GM23338 (cell line): ENCODE measurements around the gene CDK3.

Source experiments
- POLR2AphosphoS5 ChIP-seq: IDR thresholded peaks from 2 replicates; pipeline ENCODE4 v1.6.1; 2016; ENCODE audit warnings: antibody characterized with exemption, low read depth
- TF ChIP-seq, protein P1 (sequence below), 2 experiments: fragments of 200-600 bp in 1 of 2; sonication (generic) in 1 of 2; conservative IDR thresholded peaks; 2 replicates each; pipeline versions ENCODE4 v1.5.1 to v1.6.1; 2016 to 2017; ENCODE audit warnings: antibody characterized with exemption in 2 of 2, low read depth in 2 of 2, mild to moderate bottlenecking in 2 of 2, moderate library complexity in 1 of 2

DNA sequence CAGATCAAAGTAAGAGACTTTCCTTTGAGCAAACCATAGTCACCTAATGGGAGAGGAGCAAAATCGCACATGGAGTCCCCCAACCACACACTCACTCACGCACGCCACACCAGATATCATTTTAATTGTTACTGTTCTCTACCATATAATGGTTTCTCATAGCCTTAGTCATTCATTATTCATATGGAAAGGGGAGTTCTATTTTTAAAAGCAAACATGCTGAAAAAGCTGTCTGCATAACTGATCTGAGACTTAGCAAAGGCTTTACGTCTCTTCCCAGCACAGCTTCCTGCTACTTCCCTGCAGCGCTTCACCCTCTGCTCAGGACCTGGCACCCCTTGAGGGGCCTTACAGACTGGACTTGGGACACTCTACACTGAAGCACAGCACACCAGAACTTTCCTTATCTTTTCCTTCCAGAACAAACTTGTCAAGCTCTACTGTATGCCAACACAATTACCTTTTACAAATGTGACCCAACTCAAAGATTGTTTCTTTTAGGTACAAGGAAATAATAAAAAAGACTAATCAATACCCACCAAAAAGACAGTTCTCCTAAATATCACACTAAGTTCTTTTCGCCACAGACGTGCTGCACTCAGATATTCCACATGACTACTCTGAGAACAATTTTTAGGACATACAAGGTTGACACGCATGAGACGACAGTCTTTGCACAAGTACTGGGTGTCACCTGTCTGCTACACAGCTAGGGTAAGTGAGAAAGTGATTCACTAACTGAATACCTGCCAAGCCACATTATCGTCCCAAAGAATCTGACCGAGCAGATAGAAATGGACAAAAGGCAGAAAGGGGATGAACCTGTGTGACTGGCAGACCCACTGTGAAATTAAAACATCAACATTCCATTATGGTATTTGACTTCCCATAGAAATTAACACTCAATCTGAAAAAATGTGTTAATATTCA is 50.1 kb downstream of the CDK3 start:
- TF ChIP-seq, protein P1, sequence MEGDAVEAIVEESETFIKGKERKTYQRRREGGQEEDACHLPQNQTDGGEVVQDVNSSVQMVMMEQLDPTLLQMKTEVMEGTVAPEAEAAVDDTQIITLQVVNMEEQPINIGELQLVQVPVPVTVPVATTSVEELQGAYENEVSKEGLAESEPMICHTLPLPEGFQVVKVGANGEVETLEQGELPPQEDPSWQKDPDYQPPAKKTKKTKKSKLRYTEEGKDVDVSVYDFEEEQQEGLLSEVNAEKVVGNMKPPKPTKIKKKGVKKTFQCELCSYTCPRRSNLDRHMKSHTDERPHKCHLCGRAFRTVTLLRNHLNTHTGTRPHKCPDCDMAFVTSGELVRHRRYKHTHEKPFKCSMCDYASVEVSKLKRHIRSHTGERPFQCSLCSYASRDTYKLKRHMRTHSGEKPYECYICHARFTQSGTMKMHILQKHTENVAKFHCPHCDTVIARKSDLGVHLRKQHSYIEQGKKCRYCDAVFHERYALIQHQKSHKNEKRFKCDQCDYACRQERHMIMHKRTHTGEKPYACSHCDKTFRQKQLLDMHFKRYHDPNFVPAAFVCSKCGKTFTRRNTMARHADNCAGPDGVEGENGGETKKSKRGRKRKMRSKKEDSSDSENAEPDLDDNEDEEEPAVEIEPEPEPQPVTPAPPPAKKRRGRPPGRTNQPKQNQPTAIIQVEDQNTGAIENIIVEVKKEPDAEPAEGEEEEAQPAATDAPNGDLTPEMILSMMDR (conservative IDR thresholded peaks at IDR 0.05; ENCODE audit: low read depth in 2 of 2), result no peak
- no peak for TF ChIP-seq POLR2AphosphoS5
